ENCODE results near the gene DLK2.
"Not testable (repeated sequence)": the region's sequence is repeated elsewhere in the genome, so short reads cannot be mapped to it uniquely, and the experiment has no call there.

Gene DLK2

GRCh38 chr6:43464337-43464736, 9.0 kb upstream of the DLK2 start:
- Histone ChIP-seq H3K4me3 (no peak overlapping the region), H3K27ac (no peak overlapping the region)
- TF ChIP-seq CTCF (IDR thresholded peaks at IDR 0.05), result no peak
- DNase-seq (ENCODE audit: low spot score), result no peak

- TF ChIP-seq CTCF (IDR thresholded peaks at IDR 0.05), result no peak
- Histone ChIP-seq H3K4me3 (no peak overlapping the region), H3K27ac (no peak overlapping the region)
- no peak for DNase-seq (ENCODE audit: low spot score)
These were observed 6.6 kb upstream of the DLK2 start for GRCh38 chr6:43461936-43462335.

- TF ChIP-seq CTCF (IDR thresholded peaks at IDR 0.05), result no peak
- H3K27ac ChIP-seq, result no peak overlapping the region
- no peak overlapping the region for H3K4me3 ChIP-seq
These were observed 4.7 kb upstream of the DLK2 start for GRCh38 chr6:43460032-43460431.

GRCh38 chr6:43459535-43459934, 4.2 kb upstream of the DLK2 start:
- H3K27ac ChIP-seq, result no peak overlapping the region
- no peak overlapping the region for H3K4me3 ChIP-seq
- DNase-seq (ENCODE audit: low spot score), result no peak
- TF ChIP-seq CTCF (IDR thresholded peaks at IDR 0.05), result no peak

More at GRCh38 chr6:43460032-43460431, 4.7 kb upstream of the DLK2 start:
- no peak for DNase-seq (ENCODE audit: low spot score)

- H3K27ac ChIP-seq; DNase-seq (ENCODE audit: low spot score); H3K4me3 ChIP-seq: not testable (repeated sequence)
These were observed 2.8 kb upstream of the DLK2 start for GRCh38 chr6:43458154-43458553.

- no peak overlapping the region for H3K4me3 ChIP-seq
- DNase-seq (ENCODE audit: low spot score), result no peak
- no peak for TF ChIP-seq CTCF (IDR thresholded peaks at IDR 0.05)
- no peak overlapping the region for H3K27ac ChIP-seq
These were observed 2.3 kb upstream of the DLK2 start for GRCh38 chr6:43457643-43458042.

- peak overlapping the region; percentile 72 for H3K4me3 ChIP-seq
- no peak overlapping the region for H3K27ac ChIP-seq
- peak; percentile 0 for TF ChIP-seq CTCF (IDR thresholded peaks at IDR 0.05)
- DNase-seq (ENCODE audit: low spot score), result peak; percentile 84
These were observed 435 bp downstream of the DLK2 start for GRCh38 chr6:43454696-43455530.
